ENCODE measurements around the gene FBL.
"Not testable (repeated sequence)": the region's sequence is repeated elsewhere in the genome, so short reads cannot be mapped to it uniquely, and the experiment has no call there.

FBL gene

GRCh38 chr19:39826311-39826945 is 19.8 kb downstream of the FBL start:
- H3K4me1 Mint-ChIP-seq (ENCODE audit: low read depth), result peaks cover 7% of the 10 kb centered on the region
- H3K4me3 Mint-ChIP-seq, result no peak overlapping the region
- no peaks in the 10 kb centered on the region for H3K27me3 Mint-ChIP-seq
- H3K27ac Mint-ChIP-seq, result no peak overlapping the region
- H3K9me3 Mint-ChIP-seq (ENCODE audit: low read depth), result no peaks in the 10 kb centered on the region
- peaks cover 4% of the 10 kb centered on the region for H3K36me3 Mint-ChIP-seq

GRCh38 chr19:39825531-39826076 is 20.6 kb downstream of the FBL start:
- Mint-ChIP-seq H3K36me3 (peaks cover 6% of the 10 kb centered on the region), H3K27me3 (no peaks in the 10 kb centered on the region), H3K27ac (no peak overlapping the region), H3K4me3 (no peak overlapping the region), H3K4me1 (ENCODE audit: low read depth) (peaks cover 5% of the 10 kb centered on the region), H3K9me3 (ENCODE audit: low read depth) (no peaks in the 10 kb centered on the region)

GRCh38 chr19:39825093-39825463 is 21.1 kb downstream of the FBL start:
- Mint-ChIP-seq H3K4me3 (no peak overlapping the region), H3K27me3 (no peaks in the 10 kb centered on the region), H3K9me3 (ENCODE audit: low read depth) (no peaks in the 10 kb centered on the region), H3K27ac (no peak overlapping the region), H3K4me1 (ENCODE audit: low read depth) (peaks cover 5% of the 10 kb centered on the region), H3K36me3 (peaks cover 6% of the 10 kb centered on the region)

- no peaks in the 10 kb centered on the region for H3K9me3 Mint-ChIP-seq (ENCODE audit: low read depth)
- H3K36me3 Mint-ChIP-seq, result peaks cover 6% of the 10 kb centered on the region
- no peak overlapping the region for H3K4me3 Mint-ChIP-seq
- peaks cover 7% of the 10 kb centered on the region for H3K4me1 Mint-ChIP-seq (ENCODE audit: low read depth)
- no peaks in the 10 kb centered on the region for H3K27me3 Mint-ChIP-seq
- no peak overlapping the region for H3K27ac Mint-ChIP-seq
Observed at GRCh38 chr19:39824143-39825092, 21.8 kb downstream of the FBL start.

- Mint-ChIP-seq H3K9me3 (ENCODE audit: low read depth) (no peaks in the 10 kb centered on the region), H3K27me3 (no peaks in the 10 kb centered on the region), H3K4me1 (ENCODE audit: low read depth) (peaks cover 13% of the 10 kb centered on the region), H3K4me3 (no peak overlapping the region), H3K36me3 (peaks cover 5% of the 10 kb centered on the region), H3K27ac (no peak overlapping the region)
Observed at GRCh38 chr19:39823686-39824085, 22.5 kb downstream of the FBL start.

GRCh38 chr19:39820696-39821095 is 25.5 kb downstream of the FBL start:
- no peak overlapping the region for H3K27ac Mint-ChIP-seq
- peaks cover 15% of the 10 kb centered on the region for H3K4me1 Mint-ChIP-seq (ENCODE audit: low read depth)

GRCh38 chr19:39819786-39820185 is 26.4 kb downstream of the FBL start:
- Mint-ChIP-seq H3K4me1 (ENCODE audit: low read depth) (peaks cover 13% of the 10 kb centered on the region), H3K4me3 (no peak overlapping the region), H3K27me3 (no peaks in the 10 kb centered on the region), H3K36me3 (peaks cover 14% of the 10 kb centered on the region), H3K9me3 (ENCODE audit: low read depth) (no peaks in the 10 kb centered on the region), H3K27ac (no peak overlapping the region)

More at GRCh38 chr19:39820696-39821095, 25.5 kb downstream of the FBL start:
- Mint-ChIP-seq H3K36me3 (peaks cover 14% of the 10 kb centered on the region), H3K9me3 (ENCODE audit: low read depth) (no peaks in the 10 kb centered on the region), H3K4me3 (no peak overlapping the region), H3K27me3 (no peaks in the 10 kb centered on the region)

- Mint-ChIP-seq H3K9me3 (ENCODE audit: low read depth) (no peaks in the 10 kb centered on the region), H3K4me1 (ENCODE audit: low read depth) (peaks cover 13% of the 10 kb centered on the region), H3K27me3 (no peaks in the 10 kb centered on the region), H3K27ac (no peak overlapping the region), H3K36me3 (peaks cover 15% of the 10 kb centered on the region), H3K4me3 (no peak overlapping the region)
Observed at GRCh38 chr19:39818626-39819097, 27.5 kb downstream of the FBL start.

GRCh38 chr19:39817888-39818561 is 28.2 kb downstream of the FBL start:
- Mint-ChIP-seq H3K36me3 (peaks cover 17% of the 10 kb centered on the region), H3K9me3 (ENCODE audit: low read depth) (no peaks in the 10 kb centered on the region), H3K4me3 (no peak overlapping the region), H3K27me3 (no peaks in the 10 kb centered on the region), H3K4me1 (ENCODE audit: low read depth) (peaks cover 13% of the 10 kb centered on the region), H3K27ac (no peak overlapping the region)

- H3K36me3 Mint-ChIP-seq, result peaks cover 17% of the 10 kb centered on the region
- H3K9me3 Mint-ChIP-seq (ENCODE audit: low read depth), result no peaks in the 10 kb centered on the region
- H3K27me3 Mint-ChIP-seq, result no peaks in the 10 kb centered on the region
- H3K4me3 Mint-ChIP-seq, result no peak overlapping the region
- H3K4me1 Mint-ChIP-seq (ENCODE audit: low read depth), result peaks cover 13% of the 10 kb centered on the region
- no peak overlapping the region for H3K27ac Mint-ChIP-seq
Observed at GRCh38 chr19:39816287-39817048, 29.7 kb downstream of the FBL start.

GRCh38 chr19:39814595-39814994 is 31.6 kb downstream of the FBL start:
- H3K4me3 Mint-ChIP-seq, result no peak overlapping the region
- peaks cover 12% of the 10 kb centered on the region for H3K4me1 Mint-ChIP-seq (ENCODE audit: low read depth)
- H3K36me3 Mint-ChIP-seq, result peaks cover 14% of the 10 kb centered on the region
- no peak overlapping the region for H3K27ac Mint-ChIP-seq
- H3K9me3 Mint-ChIP-seq (ENCODE audit: low read depth), result no peaks in the 10 kb centered on the region
- H3K27me3 Mint-ChIP-seq, result no peaks in the 10 kb centered on the region

GRCh38 chr19:39814111-39814510 is 32.1 kb downstream of the FBL start:
- not testable (repeated sequence) for H3K9me3 Mint-ChIP-seq (ENCODE audit: low read depth); H3K27me3 Mint-ChIP-seq; H3K27ac Mint-ChIP-seq; H3K4me1 Mint-ChIP-seq (ENCODE audit: low read depth); H3K4me3 Mint-ChIP-seq
- peaks cover 14% of the 10 kb centered on the region for H3K36me3 Mint-ChIP-seq

- peaks cover 14% of the 10 kb centered on the region for H3K36me3 Mint-ChIP-seq
- H3K27ac Mint-ChIP-seq, result no peak overlapping the region
- no peak overlapping the region for H3K4me3 Mint-ChIP-seq
- H3K27me3 Mint-ChIP-seq, result no peaks in the 10 kb centered on the region
- no peaks in the 10 kb centered on the region for H3K9me3 Mint-ChIP-seq (ENCODE audit: low read depth)
- H3K4me1 Mint-ChIP-seq (ENCODE audit: low read depth), result peaks cover 3% of the 10 kb centered on the region
Observed at GRCh38 chr19:39813264-39813993, 32.8 kb downstream of the FBL start.

- no peaks in the 10 kb centered on the region for H3K9me3 Mint-ChIP-seq (ENCODE audit: low read depth)
- H3K4me1 Mint-ChIP-seq (ENCODE audit: low read depth), result peaks cover 1% of the 10 kb centered on the region
Observed at GRCh38 chr19:39811064-39811463, 35.1 kb downstream of the FBL start.

More at GRCh38 chr19:39811064-39811463, 35.1 kb downstream of the FBL start:
- Mint-ChIP-seq H3K4me3 (no peak overlapping the region), H3K27ac (no peak overlapping the region), H3K36me3 (peaks cover 5% of the 10 kb centered on the region), H3K27me3 (no peaks in the 10 kb centered on the region)

All from activated naive CD8-positive, alpha-beta T cell (primary cell).